GM21576 (cell line): ENCODE measurements around the gene THSD4.

Experiments used
- ATAC-seq: cut with Tn5 transposase; IDR thresholded peaks from one replicate; pipeline ENCODE4 v1.9.1; 2021; ENCODE audit warnings: mild to moderate bottlenecking, moderate library complexity; ENCODE audit not compliant: unreplicated experiment

The THSD4 gene

GRCh38 chr15:71444032-71444810 lies 328.9 kb downstream of the THSD4 start:
- ATAC-seq: no peak

GRCh38 chr15:71444866-71445590 lies 329.8 kb downstream of the THSD4 start:
- ATAC-seq: no peak

- ATAC-seq: no peak
These were observed 332.3 kb downstream of the THSD4 start for GRCh38 chr15:71447328-71448250.

GRCh38 chr15:71448688-71449114 lies 333.4 kb downstream of the THSD4 start:
- ATAC-seq: no peak

GRCh38 chr15:71449363-71449762 lies 334.1 kb downstream of the THSD4 start:
- ATAC-seq: no peak

GRCh38 chr15:71449956-71450355 lies 334.7 kb downstream of the THSD4 start:
- ATAC-seq: no peak

GRCh38 chr15:71451130-71451529 lies 335.9 kb downstream of the THSD4 start:
- no peak for ATAC-seq

GRCh38 chr15:71452893-71453292 lies 337.6 kb downstream of the THSD4 start:
- no peak for ATAC-seq

- no peak for ATAC-seq
These were observed 339.3 kb downstream of the THSD4 start for GRCh38 chr15:71454462-71454996.

- ATAC-seq: no peak
These were observed 339.8 kb downstream of the THSD4 start for GRCh38 chr15:71455107-71455506.

- ATAC-seq: no peak
These were observed 340.6 kb downstream of the THSD4 start for GRCh38 chr15:71455878-71456277.

- no peak for ATAC-seq
These were observed 341.1 kb downstream of the THSD4 start for GRCh38 chr15:71456362-71456761.

GRCh38 chr15:71456811-71457210 lies 341.5 kb downstream of the THSD4 start:
- ATAC-seq: no peak

GRCh38 chr15:71458089-71458660 lies 342.9 kb downstream of the THSD4 start:
- no peak for ATAC-seq

- ATAC-seq: no peak
These were observed 346.5 kb downstream of the THSD4 start for GRCh38 chr15:71461748-71462147.

GRCh38 chr15:71462638-71463037 lies 347.4 kb downstream of the THSD4 start:
- ATAC-seq: no peak

GRCh38 chr15:71463156-71463665 lies 347.9 kb downstream of the THSD4 start:
- ATAC-seq: no peak

- ATAC-seq: no peak
These were observed 350.1 kb downstream of the THSD4 start for GRCh38 chr15:71465131-71465955.

GRCh38 chr15:71468715-71469114 lies 353.4 kb downstream of the THSD4 start:
- no peak for ATAC-seq
